ENCODE data around the gene CCDC167. TPM values are rescaled to one million over a fixed set of nuclear protein-coding genes. Genes with fewer than 3 reads are reported as not detected.

CCDC167 gene
- total and polyA plus RNA-seq, 2 of the 8 experiments (the other 6 are each of a cell fraction or from before 2014, with no cell fraction given), result 11.0 to 26.5 TPM

DNA sequence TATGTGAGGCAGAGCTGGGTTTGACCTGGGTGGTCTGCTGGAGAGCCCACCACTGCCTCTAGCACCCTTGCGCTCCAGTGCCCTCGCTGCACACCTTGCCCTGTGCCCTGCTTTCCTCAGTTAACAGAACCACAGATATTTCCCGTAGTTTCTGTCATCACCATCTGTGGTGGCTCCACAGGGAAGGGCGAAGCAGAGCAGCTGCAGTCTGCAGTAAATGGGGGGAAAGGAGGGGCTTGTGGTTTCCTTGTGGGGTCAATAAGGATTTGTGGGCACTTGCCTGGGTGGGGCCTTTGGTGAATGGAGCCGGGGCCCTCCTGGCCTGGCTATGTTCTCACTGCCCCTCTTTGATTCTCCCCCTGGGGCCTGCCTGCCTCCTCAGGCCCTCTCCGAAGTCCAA, 21.2 kb upstream of the CCDC167 start:
- WGBS, 2 experiments (ENCODE audit: extremely low coverage in 1 of 2, insufficient coverage in 1 of 2, insufficient read length in 1 of 2, insufficient replicate concordance in 2 of 2, low coverage in 1 of 2, low lambda C conversion rate in 2 of 2, missing lambda C conversion rate in 1 of 2), result 81% methylated on average over 6 of the region's 6 CpGs; no CpG with 5 or more reads in 1 of the 2 experiments
- no peaks in the 10 kb centered on the region; a peak in 1 of 7 replicates for H3K27me3 ChIP-seq (replicated peaks in 1 of 4; ENCODE audit: control insufficient read depth in 3 of 4, extremely low read depth in 1 of 4, insufficient read depth in 3 of 4, low read length in 3 of 4)
- no peak for TF ChIP-seq EGR1 (IDR thresholded peaks at IDR 0.05; ENCODE audit: borderline replicate concordance, low read depth, low read length)
- no peak for TF ChIP-seq SP4 (IDR thresholded peaks at IDR 0.05; ENCODE audit: low read length)
- no peak for TF ChIP-seq TAF7 (optimal IDR thresholded peaks at IDR 0.05; ENCODE audit: borderline replicate concordance, low read depth, low read length)
- no peak for TF ChIP-seq SIRT6 (IDR thresholded peaks at IDR 0.05; ENCODE audit: low read length)
- no peak for TF ChIP-seq CHD2 (IDR thresholded peaks at IDR 0.05; ENCODE audit: low read length)
- TF ChIP-seq GABPA (IDR thresholded peaks at IDR 0.05; ENCODE audit: borderline replicate concordance, insufficient read depth, low read length), result no peak
- no peak for TF ChIP-seq CBX8 (IDR thresholded peaks at IDR 0.05; ENCODE audit: borderline replicate concordance, low read depth, low read length)
- TF ChIP-seq RNF2 (IDR thresholded peaks at IDR 0.05; ENCODE audit: borderline replicate concordance, low read depth, low read length, missing control alignments, poor library complexity, severe bottlenecking), result no peak
- no peak for TF ChIP-seq CTBP2 (IDR thresholded peaks at IDR 0.05; ENCODE audit: borderline replicate concordance, insufficient read depth, insufficient read length, low read length)
- no peak for TF ChIP-seq JUND (IDR thresholded peaks at IDR 0.05; ENCODE audit: low read length)
- TF ChIP-seq, protein P1, sequence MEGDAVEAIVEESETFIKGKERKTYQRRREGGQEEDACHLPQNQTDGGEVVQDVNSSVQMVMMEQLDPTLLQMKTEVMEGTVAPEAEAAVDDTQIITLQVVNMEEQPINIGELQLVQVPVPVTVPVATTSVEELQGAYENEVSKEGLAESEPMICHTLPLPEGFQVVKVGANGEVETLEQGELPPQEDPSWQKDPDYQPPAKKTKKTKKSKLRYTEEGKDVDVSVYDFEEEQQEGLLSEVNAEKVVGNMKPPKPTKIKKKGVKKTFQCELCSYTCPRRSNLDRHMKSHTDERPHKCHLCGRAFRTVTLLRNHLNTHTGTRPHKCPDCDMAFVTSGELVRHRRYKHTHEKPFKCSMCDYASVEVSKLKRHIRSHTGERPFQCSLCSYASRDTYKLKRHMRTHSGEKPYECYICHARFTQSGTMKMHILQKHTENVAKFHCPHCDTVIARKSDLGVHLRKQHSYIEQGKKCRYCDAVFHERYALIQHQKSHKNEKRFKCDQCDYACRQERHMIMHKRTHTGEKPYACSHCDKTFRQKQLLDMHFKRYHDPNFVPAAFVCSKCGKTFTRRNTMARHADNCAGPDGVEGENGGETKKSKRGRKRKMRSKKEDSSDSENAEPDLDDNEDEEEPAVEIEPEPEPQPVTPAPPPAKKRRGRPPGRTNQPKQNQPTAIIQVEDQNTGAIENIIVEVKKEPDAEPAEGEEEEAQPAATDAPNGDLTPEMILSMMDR (IDR thresholded peaks at IDR 0.05; ENCODE audit: control extremely low read depth in 1 of 3, insufficient read depth in 1 of 3, low read depth in 1 of 3, low read length in 3 of 3), result no peak

More for the DNA sequence above, 21.2 kb upstream of the CCDC167 start:
- Histone ChIP-seq H2BK120ac (replicated peaks; ENCODE audit: low read depth, low read length) (no peak overlapping the region), H3K27ac (ENCODE audit: low read depth, low read length) (no peak overlapping the region), H3K4ac (replicated peaks; ENCODE audit: insufficient read length, low read depth, low read length) (no peak overlapping the region), H2BK20ac (ENCODE audit: low read length) (no peak overlapping the region), H3K23me2 (ENCODE audit: low read depth, low read length) (peaks cover 3% of the 10 kb centered on the region; the same call in 1 of the 2 replicates), H3K4me3 (ENCODE audit: extremely low read depth in 1 of 4, insufficient read depth in 2 of 4, low read depth in 3 of 4, low read length in 4 of 4) (no peak overlapping the region), H2BK12ac (ENCODE audit: low read depth, low read length) (no peak overlapping the region), H3K79me1 (ENCODE audit: low read depth, low read length) (no peaks in the 10 kb centered on the region), H3K4me1 (replicated peaks in 1 of 4; ENCODE audit: control insufficient read depth in 3 of 4, insufficient read depth in 4 of 4, low read length in 3 of 4) (peaks cover 0 to 11% (median 8%) of the 10 kb centered on the region in 4 experiments; a peak in 6 of 7 replicates), H2BK15ac (ENCODE audit: low read length) (no peak overlapping the region), H4K91ac (replicated peaks; ENCODE audit: insufficient read length, low read length) (no peak overlapping the region), H3K4me2 (ENCODE audit: insufficient read depth in 1 of 2, low read depth in 2 of 2, low read length in 2 of 2) (no peak overlapping the region), H3K56ac (replicated peaks; ENCODE audit: insufficient read length, low read depth, low read length) (no peak overlapping the region), H2AFZ (ENCODE audit: low read length) (no peak overlapping the region), H3K9ac (replicated peaks in 1 of 4; ENCODE audit: extremely low read depth in 1 of 4, low read depth in 3 of 4, low read length in 3 of 4) (no peak overlapping the region), H3K79me2 (ENCODE audit: control insufficient read depth in 1 of 2, insufficient read depth in 2 of 2, low read length in 2 of 2) (no peaks in the 10 kb centered on the region), H3K14ac (ENCODE audit: insufficient read length) (no peak overlapping the region), H4K5ac (ENCODE audit: insufficient read length, low read depth, low read length) (no peak overlapping the region), H3K23ac (ENCODE audit: insufficient read length) (no peak overlapping the region), H4K8ac (ENCODE audit: extremely low read depth, insufficient read depth, low read length) (no peak overlapping the region), H2AK5ac (ENCODE audit: low read depth, low read length) (no peak overlapping the region), H4K20me1 (replicated peaks in 1 of 2; ENCODE audit: control insufficient read depth in 1 of 2, insufficient read depth in 2 of 2, low read length in 2 of 2) (peaks cover 0 to 2% of the 10 kb centered on the region in 2 experiments), H3K18ac (ENCODE audit: extremely low read depth, low read length) (no peak overlapping the region), H3K9me3 (ENCODE audit: insufficient read depth in 2 of 2, low read depth in 1 of 2, low read length in 1 of 2) (no peaks in the 10 kb centered on the region), H2BK5ac (ENCODE audit: low read depth, low read length) (no peak overlapping the region), H3K36me3 (ENCODE audit: control insufficient read depth in 2 of 4, insufficient read depth in 4 of 4, low read length in 3 of 4) (no peaks in the 10 kb centered on the region)
- DNase-seq (ENCODE audit: low read depth in 1 of 2, low spot score in 2 of 2) (no peak), FAIRE-seq (no peak)
- ChIA-PET POLR2A (ENCODE audit: partially characterized antibody) (interaction anchor here (0.5 kb wide), 1 partner anchor 32 kb away, joined by 3 read pairs; no protein-coding TSS in a partner anchor), CTCF (ENCODE audit: partially characterized antibody) (interaction anchor here (4.2 kb wide), 1 partner anchor 45 kb away, joined by 11 read pairs; no protein-coding TSS in a partner anchor)
